Rectal smooth muscle tissue (tissue), 1 donor: ENCODE measurements around the gene OTULINL.

Source experiments
- H3K27ac ChIP-seq: one replicate; pipeline ENCODE4 v1.7.0; 2013; ENCODE audit warnings: low read depth, low read length, inconsistent platforms
- H3K27me3 ChIP-seq: one replicate; pipeline ENCODE4 v1.7.0; 2013; ENCODE audit warnings: low read length; ENCODE audit not compliant: control insufficient read depth, insufficient read depth
- H3K36me3 ChIP-seq: one replicate; pipeline ENCODE4 v1.7.0; 2013; ENCODE audit warnings: low read length; ENCODE audit not compliant: control insufficient read depth, insufficient read depth
- H3K4me1 ChIP-seq: one replicate; pipeline ENCODE4 v1.7.0; 2013; ENCODE audit warnings: low read length; ENCODE audit not compliant: control insufficient read depth, insufficient read depth
- H3K4me3 ChIP-seq: one replicate; pipeline ENCODE4 v1.7.0; 2013; ENCODE audit warnings: low read length
- H3K9ac ChIP-seq: one replicate; pipeline ENCODE4 v1.7.0; 2013; ENCODE audit warnings: low read length

OTULINL gene

GRCh38 chr5:14579246-14579645 lies 2.3 kb upstream of the OTULINL start:
- Histone ChIP-seq H3K4me1 (no peaks in the 10 kb centered on the region), H3K27me3 (no peaks in the 10 kb centered on the region), H3K36me3 (no peaks in the 10 kb centered on the region), H3K4me3 (no peak overlapping the region), H3K9ac (no peak overlapping the region), H3K27ac (no peak overlapping the region)

DNA sequence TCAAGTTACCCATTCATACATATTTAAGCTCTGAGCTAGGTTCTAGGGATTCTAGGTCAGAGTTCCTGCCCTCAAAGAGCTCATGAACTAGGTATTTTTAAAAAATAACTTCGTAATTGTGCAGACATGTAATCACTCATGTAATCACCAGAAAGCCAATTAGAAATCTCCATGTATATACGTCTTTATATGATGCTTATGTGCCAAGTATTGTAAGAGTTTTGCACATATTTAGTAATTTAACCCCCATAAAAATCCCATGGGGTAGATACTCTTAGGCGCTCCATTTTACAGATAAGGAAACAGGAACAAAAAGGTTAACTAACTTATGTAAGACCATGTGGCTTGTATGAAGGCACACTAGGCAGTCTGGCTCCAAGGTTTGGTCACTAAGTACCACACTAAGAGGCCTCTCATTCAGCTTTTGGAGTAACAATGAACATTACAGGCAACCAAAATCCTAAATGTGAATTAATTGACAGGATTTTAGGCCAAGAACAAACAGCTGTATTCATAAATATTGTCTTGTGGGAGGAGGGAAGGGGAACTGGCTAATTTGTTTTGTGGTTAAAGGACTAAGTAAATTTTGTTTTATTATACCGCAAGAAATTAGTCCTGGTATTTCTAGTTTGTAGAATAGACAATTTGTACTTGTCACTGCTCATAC lies 1.7 kb upstream of the OTULINL start:
- no peaks in the 10 kb centered on the region for H3K27me3 ChIP-seq
- H3K9ac ChIP-seq = no peak overlapping the region
- no peaks in the 10 kb centered on the region for H3K4me1 ChIP-seq
- no peak overlapping the region for H3K27ac ChIP-seq
- no peak overlapping the region for H3K4me3 ChIP-seq
- H3K36me3 ChIP-seq = no peaks in the 10 kb centered on the region

DNA sequence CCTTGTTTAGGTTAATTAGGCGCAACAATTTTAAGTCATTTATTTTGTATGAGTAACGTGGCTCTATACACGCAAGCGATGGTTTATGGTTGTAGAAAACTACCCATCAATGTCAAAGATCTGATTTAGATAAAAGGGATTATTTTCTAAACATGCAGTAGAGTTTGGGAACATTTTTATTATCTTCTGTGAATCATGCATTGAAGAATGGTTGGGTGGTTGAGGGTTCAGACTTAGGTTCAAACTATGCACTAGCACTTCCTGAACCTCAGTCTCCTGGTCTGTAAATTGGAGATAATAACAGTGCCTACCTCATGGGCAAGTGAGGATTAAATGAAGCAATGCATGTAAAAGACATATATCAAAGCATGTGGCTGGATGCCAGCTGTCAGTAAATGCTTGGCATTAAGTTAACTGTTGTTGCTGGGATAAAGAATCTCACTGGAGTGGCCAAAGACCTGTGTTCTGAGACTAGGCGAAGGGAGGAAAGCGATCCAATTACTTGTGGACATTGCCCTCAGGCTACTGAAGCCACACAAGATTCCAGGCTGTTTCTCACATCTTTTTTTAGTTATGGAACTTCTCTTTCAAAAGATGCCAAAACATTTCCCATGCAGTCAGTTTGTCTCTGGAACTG lies 1.1 kb upstream of the OTULINL start:
- Histone ChIP-seq H3K27me3 (no peaks in the 10 kb centered on the region), H3K36me3 (no peaks in the 10 kb centered on the region), H3K27ac (no peak overlapping the region), H3K9ac (no peak overlapping the region), H3K4me3 (no peak overlapping the region), H3K4me1 (no peaks in the 10 kb centered on the region)

GRCh38 chr5:14581891-14582796 lies 552 bp downstream of the OTULINL start:
- Histone ChIP-seq H3K36me3 (no peaks in the 10 kb centered on the region), H3K9ac (peak overlapping the region; percentile 42), H3K27me3 (no peaks in the 10 kb centered on the region), H3K4me1 (no peaks in the 10 kb centered on the region), H3K4me3 (peak overlapping the region; percentile 74), H3K27ac (no peak overlapping the region)

- no peaks in the 10 kb centered on the region for H3K4me1 ChIP-seq
- H3K27me3 ChIP-seq = no peaks in the 10 kb centered on the region
- H3K4me3 ChIP-seq = peak overlapping the region; percentile 74
- H3K9ac ChIP-seq = no peak overlapping the region
- H3K27ac ChIP-seq = no peak overlapping the region
- no peaks in the 10 kb centered on the region for H3K36me3 ChIP-seq
These were observed 1.2 kb downstream of the OTULINL start for GRCh38 chr5:14582797-14583137.

- no peak overlapping the region for H3K4me3 ChIP-seq
- H3K36me3 ChIP-seq = no peaks in the 10 kb centered on the region
- H3K27me3 ChIP-seq = no peaks in the 10 kb centered on the region
- H3K27ac ChIP-seq = no peak overlapping the region
- no peaks in the 10 kb centered on the region for H3K4me1 ChIP-seq
- H3K9ac ChIP-seq = no peak overlapping the region
These were observed 3.3 kb downstream of the OTULINL start for GRCh38 chr5:14584848-14585247.

DNA sequence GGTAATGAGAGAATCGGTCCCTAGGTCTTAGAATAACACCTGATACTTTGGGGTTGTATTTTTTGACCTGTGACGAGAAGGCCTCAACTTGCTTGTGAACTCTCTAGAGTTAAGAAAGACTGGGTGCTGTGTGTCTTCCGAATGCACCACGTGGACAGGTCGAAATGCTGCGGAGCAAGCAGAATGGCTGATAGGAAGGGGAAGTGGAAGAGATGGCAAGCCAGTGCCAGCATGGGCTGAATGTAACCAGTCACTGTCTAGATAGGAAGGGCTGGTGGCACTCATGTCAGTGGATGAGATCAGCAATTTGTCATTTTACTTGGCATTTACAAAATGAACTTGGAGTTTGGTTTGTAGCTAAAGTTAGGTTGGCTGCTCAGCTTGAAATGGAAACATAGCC lies 5.6 kb downstream of the OTULINL start:
- Histone ChIP-seq H3K4me1 (no peaks in the 10 kb centered on the region), H3K9ac (no peak overlapping the region), H3K27me3 (no peaks in the 10 kb centered on the region), H3K4me3 (no peak overlapping the region), H3K27ac (no peak overlapping the region), H3K36me3 (no peaks in the 10 kb centered on the region)

- H3K9ac ChIP-seq = no peak overlapping the region
- H3K27me3 ChIP-seq = no peaks in the 10 kb centered on the region
- H3K4me3 ChIP-seq = no peak overlapping the region
- H3K27ac ChIP-seq = no peak overlapping the region
- H3K36me3 ChIP-seq = no peaks in the 10 kb centered on the region
- no peaks in the 10 kb centered on the region for H3K4me1 ChIP-seq
These were observed 6.6 kb downstream of the OTULINL start for GRCh38 chr5:14588145-14588544.

GRCh38 chr5:14588758-14589543 lies 7.4 kb downstream of the OTULINL start:
- Histone ChIP-seq H3K27me3 (no peaks in the 10 kb centered on the region), H3K27ac (no peak overlapping the region), H3K4me3 (no peak overlapping the region), H3K36me3 (no peaks in the 10 kb centered on the region), H3K4me1 (no peaks in the 10 kb centered on the region), H3K9ac (no peak overlapping the region)

DNA sequence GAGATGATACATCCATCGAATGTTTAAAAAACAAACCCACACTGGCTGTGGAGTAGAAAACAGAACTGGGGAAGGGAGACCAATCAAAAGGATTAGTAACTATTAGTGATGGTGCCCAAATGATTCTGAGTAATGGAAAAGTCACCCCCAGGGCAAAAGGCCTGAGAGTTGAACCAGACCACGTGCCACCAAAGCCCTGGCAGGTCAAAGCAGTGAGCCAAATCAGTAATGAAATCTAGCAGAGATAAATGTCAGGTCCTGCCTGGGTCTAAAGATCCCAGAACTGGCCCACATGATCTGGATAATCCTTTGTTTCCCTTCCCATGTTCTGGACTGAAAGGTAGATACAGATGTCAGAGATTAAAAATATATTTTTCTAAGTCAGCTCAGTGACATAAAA lies 9.4 kb downstream of the OTULINL start:
- Histone ChIP-seq H3K36me3 (no peaks in the 10 kb centered on the region), H3K27ac (no peak overlapping the region), H3K27me3 (no peaks in the 10 kb centered on the region), H3K4me3 (no peak overlapping the region), H3K9ac (no peak overlapping the region), H3K4me1 (no peaks in the 10 kb centered on the region)

- H3K27ac ChIP-seq = no peak overlapping the region
- no peaks in the 10 kb centered on the region for H3K4me1 ChIP-seq
- no peaks in the 10 kb centered on the region for H3K36me3 ChIP-seq
These were observed 10.0 kb downstream of the OTULINL start for GRCh38 chr5:14591548-14591947.

More at GRCh38 chr5:14591548-14591947, 10.0 kb downstream of the OTULINL start:
- no peaks in the 10 kb centered on the region for H3K27me3 ChIP-seq
- H3K9ac ChIP-seq = no peak overlapping the region
- no peak overlapping the region for H3K4me3 ChIP-seq
